Measurements from ENCODE around the gene OTOGL. TPM values are rescaled to one million over a fixed set of nuclear protein-coding genes. Genes with fewer than 3 reads are reported as not detected.

Gene OTOGL
- total RNA-seq, 1 experiment from 2014 or later = not detected

GRCh38 chr12:80364056-80364455 lies 264.7 kb downstream of the OTOGL start:
- no TSS peak for BruUV-seq (replicated peaks)

GRCh38 chr12:80373666-80374065 lies 274.3 kb downstream of the OTOGL start:
- no peaks in the 10 kb centered on the region for H3K79me2 ChIP-seq (ENCODE audit: low read depth)
- DNase-seq = no peak
- no peaks in the 10 kb centered on the region for H4K20me1 ChIP-seq (ENCODE audit: insufficient read depth)
- no peaks in the 10 kb centered on the region for H3K36me3 ChIP-seq (ENCODE audit: low read depth)
- ChIA-PET POLR2A (ENCODE audit: unreplicated experiment) (no interaction called here), CTCF (no interaction called here)
- no peak overlapping the region for H3K4me3 ChIP-seq
- BruUV-seq (replicated peaks) = no TSS peak
- no peak overlapping the region for H3K27ac ChIP-seq
- H3K4me1 ChIP-seq (replicated peaks; ENCODE audit: insufficient read depth) = no peaks in the 10 kb centered on the region
- no peak for TF ChIP-seq EZH2 (IDR thresholded peaks at IDR 0.05; ENCODE audit: low read depth)
- TF ChIP-seq CTCF (conservative IDR thresholded peaks at IDR 0.05) = no peak
- H3K27me3 ChIP-seq (ENCODE audit: insufficient read depth, low read depth) = no peaks in the 10 kb centered on the region
- H3K9me2 ChIP-seq (ENCODE audit: insufficient read depth) = no peaks in the 10 kb centered on the region; the same call in 1 of the 2 replicates
- H3K9me3 ChIP-seq (ENCODE audit: insufficient read depth, low read depth) = no peaks in the 10 kb centered on the region
- no peaks in the 10 kb centered on the region for H3F3A ChIP-seq (ENCODE audit: insufficient read depth, low read depth)
- no peak overlapping the region for H2AFZ ChIP-seq
- H3K4me2 ChIP-seq = no peak overlapping the region
- intact Hi-C loops (cut with micrococcal nuclease; ENCODE audit: unreplicated experiment) = no loop called here

More at GRCh38 chr12:80364056-80364455, 264.7 kb downstream of the OTOGL start:
- H3K79me2 ChIP-seq (ENCODE audit: low read depth) = no peaks in the 10 kb centered on the region
- peaks cover 4% of the 10 kb centered on the region; the same call in 1 of the 2 replicates for H3K9me2 ChIP-seq (ENCODE audit: insufficient read depth)
- no peak for TF ChIP-seq CTCF (conservative IDR thresholded peaks at IDR 0.05)
- no peak for TF ChIP-seq EZH2 (IDR thresholded peaks at IDR 0.05; ENCODE audit: low read depth)
- H3K4me1 ChIP-seq (replicated peaks; ENCODE audit: insufficient read depth) = no peaks in the 10 kb centered on the region
- intact Hi-C loops (cut with micrococcal nuclease; ENCODE audit: unreplicated experiment) = no loop called here
- H3K27ac ChIP-seq = no peak overlapping the region
- H3K9me3 ChIP-seq (ENCODE audit: insufficient read depth, low read depth) = no peaks in the 10 kb centered on the region; the same call in 1 of the 2 replicates
- ChIA-PET POLR2A (ENCODE audit: unreplicated experiment) (no interaction called here), CTCF (no interaction called here)
- H3K27me3 ChIP-seq (ENCODE audit: insufficient read depth, low read depth) = no peaks in the 10 kb centered on the region
- H2AFZ ChIP-seq = no peak overlapping the region
- H3F3A ChIP-seq (ENCODE audit: insufficient read depth, low read depth) = no peaks in the 10 kb centered on the region
- H4K20me1 ChIP-seq (ENCODE audit: insufficient read depth) = no peaks in the 10 kb centered on the region
- no peak overlapping the region for H3K4me2 ChIP-seq
- H3K4me3 ChIP-seq = no peak overlapping the region
- H3K36me3 ChIP-seq (ENCODE audit: low read depth) = no peaks in the 10 kb centered on the region
- no peak for DNase-seq

GRCh38 chr12:80374615-80375014 lies 275.3 kb downstream of the OTOGL start:
- Histone ChIP-seq H3K9me3 (ENCODE audit: insufficient read depth, low read depth) (no peaks in the 10 kb centered on the region), H2AFZ (no peak overlapping the region), H3F3A (ENCODE audit: insufficient read depth, low read depth) (no peaks in the 10 kb centered on the region), H3K9me2 (ENCODE audit: insufficient read depth) (no peaks in the 10 kb centered on the region; the same call in 1 of the 2 replicates), H4K20me1 (ENCODE audit: insufficient read depth) (no peaks in the 10 kb centered on the region), H3K79me2 (ENCODE audit: low read depth) (no peaks in the 10 kb centered on the region), H3K36me3 (ENCODE audit: low read depth) (no peaks in the 10 kb centered on the region), H3K27me3 (ENCODE audit: insufficient read depth, low read depth) (no peaks in the 10 kb centered on the region), H3K27ac (no peak overlapping the region), H3K4me1 (replicated peaks; ENCODE audit: insufficient read depth) (no peaks in the 10 kb centered on the region), H3K4me2 (no peak overlapping the region), H3K4me3 (no peak overlapping the region)
- intact Hi-C loops (cut with micrococcal nuclease; ENCODE audit: unreplicated experiment) = no loop called here
- no TSS peak for BruUV-seq (replicated peaks)
- POLR2A ChIA-PET (ENCODE audit: unreplicated experiment) = no interaction called here
- CTCF ChIA-PET = no interaction called here
- TF ChIP-seq EZH2 (IDR thresholded peaks at IDR 0.05; ENCODE audit: low read depth) = no peak
- no peak for TF ChIP-seq CTCF (conservative IDR thresholded peaks at IDR 0.05)
- DNase-seq = no peak
